Smooth muscle cell (in vitro differentiated cells): Measurements from ENCODE around the gene RAPSN. TPM values are rescaled to one million over a fixed set of nuclear protein-coding genes. Genes with fewer than 3 reads are reported as not detected.

Source experiments
- DNase-seq: peaks from one replicate; lab custom pipeline; 2025; ENCODE audit not compliant: unreplicated experiment; lab: John Stamatoyannopoulos, UW
- H2AFZ ChIP-seq: fragments of 200-600 bp; sonication (generic); 2 replicates; pipeline ENCODE4 v1.6.0; 2016; ENCODE audit warnings: antibody characterized with exemption, low read depth, mild to moderate bottlenecking
- H3F3A ChIP-seq: fragments of 200-600 bp; sonication (generic); 2 replicates; pipeline ENCODE4 v1.6.0; 2017; ENCODE audit warnings: antibody characterized with exemption, low read depth
- H3K27ac ChIP-seq: fragments of 200-600 bp; sonication (generic); 2 replicates; pipeline ENCODE4 v1.5.1; 2016; ENCODE audit warnings: low read depth, mild to moderate bottlenecking
- H3K27me3 ChIP-seq: fragments of 200-600 bp; sonication (generic); 2 replicates; pipeline ENCODE4 v1.6.1; 2016; ENCODE audit warnings: low read depth, mild to moderate bottlenecking
- H3K36me3 ChIP-seq: fragments of 200-600 bp; sonication (generic); 2 replicates; pipeline ENCODE4 v1.5.1; 2016; ENCODE audit warnings: low read depth
- H3K4me1 ChIP-seq: fragments of 200-600 bp; sonication (generic); 2 replicates; pipeline ENCODE4 v1.5.1; 2016; ENCODE audit warnings: low read depth
- H3K4me2 ChIP-seq: fragments of 200-600 bp; sonication (generic); 2 replicates; pipeline ENCODE4 v1.6.0; 2016; ENCODE audit warnings: mild to moderate bottlenecking
- H3K4me3 ChIP-seq: fragments of 200-600 bp; sonication (generic); 2 replicates; pipeline ENCODE4 v1.5.1; 2016; ENCODE audit warnings: mild to moderate bottlenecking
- H3K79me2 ChIP-seq: fragments of 200-600 bp; sonication (generic); 2 replicates; pipeline ENCODE4 v1.6.0; 2016; ENCODE audit warnings: low read depth, mild to moderate bottlenecking
- H3K9ac ChIP-seq: fragments of 200-600 bp; sonication (generic); 2 replicates; pipeline ENCODE4 v1.6.0; 2016; ENCODE audit warnings: low read depth
- H3K9me3 ChIP-seq: fragments of 200-600 bp; sonication (generic); replicated peaks from 2 replicates; pipeline ENCODE4 v1.5.1; 2016; ENCODE audit warnings: low read depth
- H4K20me1 ChIP-seq: fragments of 200-600 bp; sonication (generic); 2 replicates; pipeline ENCODE4 v1.6.0; 2016; ENCODE audit warnings: low read depth
- CTCF ChIP-seq: fragments of 200-600 bp; sonication (generic); IDR thresholded peaks from 2 replicates; pipeline ENCODE4 v1.5.1; 2017; ENCODE audit warnings: borderline replicate concordance, mild to moderate bottlenecking, antibody characterized with exemption; ENCODE audit not compliant: insufficient read depth, poor library complexity, severe bottlenecking
- WGBS: methylation state at CpG from one replicate; pipeline ENCODE4 v1.1.7; 2016; ENCODE audit warnings: low lambda C conversion rate; 5-methylcytosine and 5-hydroxymethylcytosine counted together
- polyA plus RNA-seq: library from polyadenylated mRNA; unstranded; fragments of >200 nt; fragmentation: Nextera tagmentation; extraction: Ambion mirVana; gene quantifications from 2 replicates; pipeline ENCODE4 v1.2.1, GENCODE V29; 2016
- total RNA-seq: library from RNA; depleted of rRNA; stranded (reverse); fragments of >200 nt; gene quantifications from 2 replicates; pipeline ENCODE4 v1.2.3, GENCODE V29; 2014

RAPSN gene
- total and polyA plus RNA-seq, 2 experiments from 2014 or later, result 0.41 TPM; not detected in 1

- Histone ChIP-seq H3K4me3 (no peak overlapping the region), H3K36me3 (no peaks in the 10 kb centered on the region), H3K4me1 (peaks cover 8% of the 10 kb centered on the region), H3K27me3 (no peaks in the 10 kb centered on the region), H3K27ac (no peak overlapping the region), H3K9ac (no peak overlapping the region), H3F3A (peaks cover 6% of the 10 kb centered on the region), H3K4me2 (no peak overlapping the region), H4K20me1 (no peaks in the 10 kb centered on the region), H3K9me3 (no peaks in the 10 kb centered on the region), H2AFZ (no peak overlapping the region), H3K79me2 (no peaks in the 10 kb centered on the region)
- no peak for TF ChIP-seq CTCF
- 94% methylated on average over 3 of the region's 3 CpGs for whole genome bisulfite sequencing
- DNase-seq, result no peak
Observed at GRCh38 chr11:47398011-47398410, 50.9 kb downstream of the RAPSN start.

- H3K9ac ChIP-seq, result no peak overlapping the region
- no peaks in the 10 kb centered on the region for H3K27me3 ChIP-seq
- no peak overlapping the region for H3K4me2 ChIP-seq
- H3K9me3 ChIP-seq, result no peaks in the 10 kb centered on the region
- no peaks in the 10 kb centered on the region for H4K20me1 ChIP-seq
- H3K36me3 ChIP-seq, result no peaks in the 10 kb centered on the region
- no peak for DNase-seq
- no peak overlapping the region for H2AFZ ChIP-seq
- 95% methylated on average over 3 of the region's 3 CpGs for WGBS
- no peaks in the 10 kb centered on the region for H3K79me2 ChIP-seq
- H3F3A ChIP-seq, result peaks cover 3% of the 10 kb centered on the region
- H3K27ac ChIP-seq, result no peak overlapping the region
- peaks cover 8% of the 10 kb centered on the region for H3K4me1 ChIP-seq
- no peak for TF ChIP-seq CTCF
- no peak overlapping the region for H3K4me3 ChIP-seq
Observed at GRCh38 chr11:47396049-47396320, 53.0 kb downstream of the RAPSN start.

GRCh38 chr11:47395223-47396048, 53.5 kb downstream of the RAPSN start:
- no peaks in the 10 kb centered on the region for H3K36me3 ChIP-seq
- no peak overlapping the region for H2AFZ ChIP-seq
- H3K9ac ChIP-seq, result no peak overlapping the region
- H3K27me3 ChIP-seq, result no peaks in the 10 kb centered on the region
- DNase-seq, result no peak
- H3K4me1 ChIP-seq, result peaks cover 5% of the 10 kb centered on the region
- 97% methylated on average over 25 of the region's 25 CpGs for WGBS
- H3K4me2 ChIP-seq, result no peak overlapping the region
- no peak overlapping the region for H3K27ac ChIP-seq
- no peaks in the 10 kb centered on the region for H4K20me1 ChIP-seq
- H3K79me2 ChIP-seq, result no peaks in the 10 kb centered on the region
- no peak for TF ChIP-seq CTCF
- H3K9me3 ChIP-seq, result no peaks in the 10 kb centered on the region
- no peaks in the 10 kb centered on the region for H3F3A ChIP-seq
- H3K4me3 ChIP-seq, result no peak overlapping the region
